Superior temporal gyrus (tissue), 1 donor: ENCODE results near the gene CRYBG1.
"Not testable (repeated sequence)": the region's sequence is repeated elsewhere in the genome, so short reads cannot be mapped to it uniquely, and the experiment has no call there.

Experiments used
- DNase-seq: peaks from one replicate; pipeline ENCODE4 v3.0.0-alpha.2; 2016; ENCODE audit errors: extremely low spot score

CRYBG1 gene

DNA sequence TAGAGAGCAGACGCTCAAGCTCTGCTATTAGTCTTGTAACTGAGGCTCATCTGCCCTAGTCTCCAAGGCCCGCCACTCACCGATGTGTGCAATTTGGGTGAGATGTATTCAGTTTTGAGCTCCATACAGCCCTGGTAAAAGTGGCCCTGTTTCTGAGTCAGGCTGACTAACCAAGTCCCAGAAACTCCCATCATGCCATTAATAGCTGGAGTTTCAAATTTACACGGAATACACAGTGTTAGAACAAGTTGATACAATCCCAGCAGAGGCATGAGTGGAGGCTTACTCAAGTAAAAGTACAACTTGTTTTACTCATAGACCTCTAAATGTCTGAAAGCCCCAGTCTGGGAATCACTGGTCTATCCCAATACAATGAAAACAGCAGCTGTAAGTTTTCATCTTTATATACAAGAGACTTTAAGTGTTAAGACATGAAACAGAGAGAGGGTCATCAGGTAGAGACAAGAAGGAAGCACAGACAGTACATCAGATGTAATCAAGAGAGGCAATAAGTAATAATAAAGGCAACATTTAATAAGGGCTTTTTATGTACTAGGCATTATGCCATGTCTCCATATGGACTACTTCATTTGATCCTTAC is 226.4 kb downstream of the CRYBG1 start:
- no peak for DNase-seq

DNA sequence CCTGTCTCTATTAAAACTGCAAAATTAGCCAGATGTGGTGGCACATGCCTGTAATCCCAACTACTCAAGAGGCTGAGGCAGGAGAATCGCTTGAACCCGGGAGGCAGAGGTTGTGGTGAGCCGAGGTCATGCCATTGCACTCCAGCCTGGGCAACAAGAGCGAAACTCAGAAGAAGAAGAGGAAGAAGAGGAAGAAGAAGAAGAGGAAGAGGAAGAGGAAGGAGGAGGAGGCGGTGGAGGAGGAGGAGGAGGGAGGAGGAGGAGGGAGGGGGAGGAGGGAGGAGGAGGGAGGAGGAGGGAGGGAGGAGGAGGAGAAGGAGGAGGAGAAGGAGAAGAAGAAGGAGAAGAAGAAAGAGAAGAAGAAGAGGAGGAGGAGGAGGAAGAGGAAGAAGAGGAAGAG is 228.4 kb downstream of the CRYBG1 start:
- not testable (repeated sequence) for DNase-seq

DNA sequence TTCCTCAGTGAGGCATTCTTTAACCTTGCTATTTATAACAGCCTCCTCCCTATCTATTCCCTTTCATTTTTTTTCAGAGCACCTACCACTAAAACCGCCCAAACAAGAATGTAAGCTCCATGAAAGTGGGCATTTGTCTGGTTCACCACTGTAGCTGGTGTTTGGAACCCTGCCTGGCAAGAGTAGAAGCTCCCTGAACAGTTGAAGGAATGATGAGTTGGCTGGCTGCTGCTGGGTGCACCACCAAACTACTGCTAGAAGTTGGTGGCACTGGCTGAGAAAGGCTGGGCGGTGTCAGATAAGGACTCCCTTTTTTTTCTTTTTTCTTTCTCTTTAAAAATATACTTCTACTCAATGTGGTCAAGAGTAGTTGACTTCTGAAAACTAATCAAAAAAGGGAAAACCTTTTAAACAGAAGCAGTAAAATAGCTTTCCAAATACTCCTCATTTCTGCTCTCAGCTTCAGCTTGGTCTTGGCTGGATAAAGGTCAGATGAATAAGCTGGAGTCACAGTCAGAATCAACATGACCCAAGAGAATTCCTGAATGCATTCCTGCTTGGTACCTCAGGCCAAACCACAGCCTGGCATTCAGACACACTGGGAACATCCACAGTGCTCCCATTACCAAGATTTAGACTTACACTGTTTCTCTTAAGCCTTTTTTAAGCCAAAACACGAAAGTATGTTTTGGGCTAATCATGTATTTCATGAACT is 230.8 kb downstream of the CRYBG1 start:
- DNase-seq: no peak

DNA sequence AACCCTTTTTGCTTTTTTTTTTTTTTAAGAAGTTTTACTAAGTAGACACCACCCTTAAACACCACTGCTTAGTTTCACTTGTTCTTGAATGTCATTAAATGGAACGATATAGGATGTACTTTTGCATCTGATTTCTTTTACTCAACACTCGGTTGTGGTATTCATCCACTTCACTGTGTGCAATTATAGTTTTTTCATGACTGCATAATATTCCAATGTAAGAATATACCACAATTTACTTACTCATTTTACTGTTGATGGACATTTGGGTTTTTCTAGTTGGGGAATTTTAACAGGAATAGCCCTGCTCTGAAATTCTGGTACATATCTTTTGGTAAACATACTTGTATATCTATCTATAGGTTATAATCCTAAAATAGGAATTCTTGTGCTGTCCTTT is 238.9 kb downstream of the CRYBG1 start:
- DNase-seq: no peak

DNA sequence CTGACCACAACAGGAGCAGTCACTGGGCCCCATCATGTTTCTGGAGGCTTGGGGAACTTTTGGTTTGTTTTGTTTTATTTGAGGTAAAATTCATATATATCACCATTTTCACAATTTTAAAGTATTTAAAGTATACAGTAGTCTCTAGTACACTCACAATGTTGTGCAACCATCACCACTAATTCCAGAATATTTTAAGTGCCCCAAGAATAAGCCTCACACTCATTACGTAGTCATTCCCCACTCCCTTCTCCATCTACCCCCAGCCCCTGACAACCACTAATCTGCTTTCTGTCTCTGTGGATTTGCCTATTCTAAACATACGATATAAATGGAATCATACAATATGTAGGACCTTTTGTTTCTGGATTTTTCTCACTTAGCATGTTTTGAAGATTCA is 239.8 kb downstream of the CRYBG1 start:
- no peak for DNase-seq

DNA sequence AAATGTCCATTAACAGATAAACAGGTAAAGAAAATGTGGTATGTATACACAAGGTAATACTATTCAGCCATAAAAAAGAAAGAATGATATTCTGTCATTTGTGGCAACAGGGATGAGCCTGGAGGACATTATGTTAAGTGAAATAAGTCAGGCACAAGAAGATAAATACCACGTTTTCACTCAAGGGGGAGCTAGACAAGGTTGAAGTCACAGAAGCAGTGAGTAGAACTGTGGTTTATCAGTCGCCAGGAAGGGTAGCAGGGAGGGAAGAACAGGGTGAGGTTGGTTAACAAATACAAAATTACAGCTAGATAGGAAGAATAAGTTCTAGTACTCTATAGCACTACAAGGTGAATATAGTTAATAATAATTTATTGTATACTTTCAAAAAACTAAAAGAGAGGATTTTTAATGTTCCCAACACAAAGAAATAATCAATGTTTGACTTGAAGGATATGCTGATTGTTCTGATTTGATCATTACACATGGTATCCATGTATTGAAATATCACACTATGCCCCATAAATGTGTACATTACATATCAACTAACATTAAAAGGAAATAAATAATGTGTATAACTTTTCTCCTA is 247.7 kb downstream of the CRYBG1 start:
- no peak for DNase-seq

DNA sequence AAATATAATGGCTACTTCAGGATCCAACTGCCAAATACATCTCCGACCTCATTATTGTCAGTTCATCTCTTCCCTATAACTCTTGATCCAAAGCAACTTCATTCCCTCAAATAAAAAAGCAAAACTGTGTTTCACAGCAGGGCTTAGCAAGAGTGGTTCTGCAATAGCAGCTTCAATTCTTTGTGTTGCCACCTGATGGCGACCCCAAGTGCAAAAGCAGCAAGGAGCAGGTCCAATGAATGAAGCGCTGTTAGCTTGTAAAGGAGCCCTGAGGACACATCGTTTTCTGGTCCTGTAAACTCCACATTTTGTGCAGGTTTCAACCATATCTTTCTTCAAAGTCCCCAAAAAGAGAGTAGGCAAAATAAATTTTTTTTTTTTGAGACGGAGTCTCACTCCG is 249.2 kb downstream of the CRYBG1 start:
- DNase-seq: no peak

DNA sequence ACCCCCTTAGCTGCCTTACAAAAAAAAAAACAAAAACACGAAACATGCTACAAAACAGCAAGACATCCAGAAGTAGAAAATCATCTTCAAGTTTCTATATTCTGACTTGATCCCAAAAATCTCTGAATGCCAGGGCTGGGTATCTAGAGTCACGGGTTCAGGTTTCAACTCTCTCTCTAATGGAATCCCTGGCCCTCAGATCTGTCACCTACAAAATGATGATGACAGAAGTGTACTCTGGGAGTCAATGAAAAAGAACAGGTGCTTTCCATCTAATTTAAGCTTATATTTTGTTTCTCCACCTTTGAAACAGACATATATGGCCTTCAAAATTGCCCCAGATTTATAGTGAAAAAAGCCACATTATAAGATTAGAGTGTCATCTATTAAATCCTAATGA is 250.5 kb downstream of the CRYBG1 start:
- DNase-seq: no peak

DNA sequence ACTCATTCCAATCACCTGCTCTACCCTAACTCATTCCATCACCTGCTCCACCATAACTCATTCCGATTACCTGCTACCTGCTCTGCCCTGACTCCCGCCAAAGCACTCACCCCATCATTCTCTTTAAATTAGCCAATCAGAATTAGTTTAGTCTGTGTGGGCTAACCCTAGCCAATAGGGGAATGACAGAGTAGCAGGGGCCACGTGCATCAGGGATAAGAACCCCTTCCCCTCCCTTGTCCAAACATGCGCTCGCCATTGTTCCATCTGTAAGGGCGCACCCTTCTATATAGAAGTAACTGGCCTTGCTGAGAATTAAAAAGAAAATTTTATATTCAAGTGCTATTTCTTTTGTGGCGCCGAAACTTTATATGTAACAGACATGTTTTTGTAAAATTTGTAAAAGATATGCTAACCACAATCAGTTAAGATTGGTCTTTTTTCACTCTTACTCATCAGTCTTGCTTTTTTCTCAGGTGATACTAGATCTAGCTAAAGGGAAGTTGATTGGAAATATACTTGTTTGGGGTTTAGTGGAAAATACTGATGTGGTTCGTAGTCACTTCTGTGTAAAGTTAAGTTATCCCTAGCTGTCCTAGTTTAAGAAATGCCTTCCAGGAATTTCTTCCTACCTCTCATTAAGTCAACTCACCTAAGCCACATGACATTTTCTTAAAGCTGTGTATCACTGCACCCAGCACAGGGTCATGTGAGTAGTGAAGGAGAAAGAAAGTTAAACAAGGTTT is 252.3 kb downstream of the CRYBG1 start:
- DNase-seq: no peak

DNA sequence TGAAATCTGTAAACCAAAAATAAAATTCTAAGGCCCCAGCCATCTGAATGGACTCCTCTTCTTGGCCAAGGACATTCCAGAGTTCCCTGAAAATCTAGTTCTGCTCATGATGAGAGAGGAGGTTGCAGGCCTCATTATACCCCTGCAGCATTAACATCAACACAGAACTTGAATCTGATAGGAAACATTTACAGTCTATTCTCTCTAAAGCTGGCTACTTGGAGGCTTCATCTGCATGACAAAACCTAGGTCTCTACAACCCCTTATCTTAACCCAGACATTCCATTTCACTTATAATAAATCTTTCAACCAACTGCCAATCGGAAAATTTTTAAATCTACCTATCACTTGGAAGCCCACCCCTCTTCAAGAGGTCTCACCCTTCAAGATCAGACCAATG is 253.1 kb downstream of the CRYBG1 start:
- DNase-seq: no peak

DNA sequence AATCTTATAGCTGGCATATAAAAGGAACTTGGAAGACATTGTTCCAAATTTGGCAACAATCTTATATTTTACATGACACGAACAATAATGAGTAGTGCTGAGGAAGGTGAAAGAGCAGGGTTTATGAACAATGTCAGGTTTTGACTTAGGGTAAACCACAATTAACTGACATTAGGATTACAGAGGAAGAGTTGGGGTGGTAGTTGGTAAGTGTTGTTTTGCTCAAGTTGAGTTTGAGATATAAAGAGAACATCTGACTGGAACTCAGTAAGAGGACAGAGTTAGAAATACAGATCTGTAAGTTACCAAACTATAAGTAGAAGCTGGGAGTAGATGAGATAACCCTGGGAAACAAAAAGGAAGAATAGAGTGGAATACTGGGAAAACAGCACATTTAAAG is 253.6 kb downstream of the CRYBG1 start:
- no peak for DNase-seq

DNA sequence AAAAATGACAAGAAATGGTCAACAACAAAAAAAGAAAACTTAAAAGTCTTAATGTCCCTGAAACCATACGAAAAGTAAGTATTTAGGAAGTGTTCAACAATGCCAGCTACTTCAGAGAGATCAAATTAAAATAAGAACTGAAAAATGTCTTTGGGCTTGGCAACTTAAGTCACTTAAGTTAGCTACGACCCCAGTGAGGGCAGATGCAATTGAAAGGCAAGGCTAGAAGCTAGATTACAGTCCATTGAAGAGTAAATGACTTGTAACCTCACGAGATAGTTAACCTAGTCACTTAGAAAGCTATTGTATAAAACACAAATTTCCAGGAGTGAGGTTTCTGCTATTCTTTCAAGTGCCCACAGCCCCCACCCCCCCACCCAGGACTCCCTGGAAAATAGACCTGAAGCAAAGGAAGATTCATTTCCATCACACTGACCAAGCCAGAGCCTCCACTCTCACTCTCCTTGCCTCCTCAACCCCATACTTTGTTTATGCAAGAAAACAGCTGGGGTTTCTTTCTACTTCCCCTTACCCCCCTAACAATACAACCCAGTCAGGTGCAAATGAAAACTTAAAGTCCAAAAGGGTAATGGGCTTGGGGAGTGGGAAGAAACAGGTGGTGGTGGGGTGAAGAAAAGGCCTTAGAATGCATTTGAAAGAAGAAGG is 254.2 kb downstream of the CRYBG1 start:
- no peak for DNase-seq

DNA sequence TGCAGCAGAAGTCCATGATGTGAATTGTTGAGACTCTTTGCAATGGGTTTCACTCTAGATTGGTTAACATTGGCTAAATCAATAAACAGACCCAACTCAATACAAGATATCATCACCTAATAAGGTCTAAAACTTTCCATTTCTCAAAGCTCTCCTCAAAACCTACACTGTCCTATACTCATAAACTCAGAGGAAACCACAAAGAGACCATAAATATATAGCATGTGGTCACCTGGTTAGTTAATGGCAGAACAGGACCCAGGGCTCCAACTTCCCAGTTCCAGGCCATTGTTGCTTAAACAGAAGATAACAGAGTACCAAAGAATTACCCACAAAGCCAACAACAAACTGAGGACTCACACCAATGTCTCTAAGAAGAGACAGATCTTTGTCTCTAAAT is 256.8 kb downstream of the CRYBG1 start:
- no peak for DNase-seq

DNA sequence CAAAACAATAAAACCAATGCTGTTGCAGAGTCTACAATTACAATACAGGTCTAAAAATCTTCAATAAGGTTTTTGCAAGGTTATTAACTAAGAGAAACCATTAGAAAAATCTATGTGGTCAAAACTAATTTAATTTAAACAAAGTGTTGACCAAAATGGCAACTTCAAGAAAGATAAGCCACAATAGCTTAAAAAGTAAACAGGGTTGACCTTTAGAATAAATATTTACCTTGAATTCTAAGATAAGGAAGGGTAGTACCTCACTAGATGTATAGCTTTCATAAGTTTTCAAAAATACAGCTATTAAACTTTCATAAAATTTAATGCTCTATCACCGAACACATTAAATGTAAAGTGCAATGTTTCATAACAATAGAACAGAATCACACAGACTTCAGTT is 257.3 kb downstream of the CRYBG1 start:
- no peak for DNase-seq

DNA sequence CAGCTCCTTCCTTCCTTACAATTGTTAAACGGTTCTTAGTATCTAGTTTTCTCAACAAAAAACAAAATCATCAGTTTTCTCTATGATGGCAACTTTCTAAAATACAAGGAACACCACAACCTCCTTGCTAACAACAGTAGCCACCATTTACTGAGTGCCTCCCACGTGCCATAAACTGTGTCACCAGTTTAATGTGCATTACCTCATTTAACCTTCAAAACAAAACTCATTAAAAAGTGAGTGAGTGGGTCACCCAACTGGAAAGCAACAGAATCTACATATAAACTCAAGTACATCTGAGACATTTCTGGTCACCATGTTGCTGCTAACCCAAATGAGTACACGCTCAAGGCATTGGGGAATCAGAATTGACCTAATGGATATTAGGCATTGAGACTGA is 257.8 kb downstream of the CRYBG1 start:
- no peak for DNase-seq

DNA sequence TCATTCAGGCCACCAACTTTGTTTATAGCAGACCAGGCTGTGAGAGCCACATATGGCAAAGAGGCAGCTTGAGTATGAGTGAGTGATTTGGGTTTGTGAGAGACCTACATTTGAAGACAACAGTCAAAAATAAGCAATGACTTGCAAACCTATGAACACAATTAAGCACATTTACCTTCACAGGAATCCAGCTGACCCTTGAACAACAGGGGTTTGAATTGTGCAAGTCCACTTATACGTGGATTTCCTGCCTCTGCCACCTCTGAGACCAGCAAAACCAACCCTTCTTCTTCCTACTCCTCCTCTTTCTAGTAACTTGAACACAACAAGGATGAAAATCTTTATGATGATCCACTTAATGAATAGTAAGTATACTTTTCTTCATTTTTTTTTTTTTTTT is 258.7 kb downstream of the CRYBG1 start:
- DNase-seq: no peak

DNA sequence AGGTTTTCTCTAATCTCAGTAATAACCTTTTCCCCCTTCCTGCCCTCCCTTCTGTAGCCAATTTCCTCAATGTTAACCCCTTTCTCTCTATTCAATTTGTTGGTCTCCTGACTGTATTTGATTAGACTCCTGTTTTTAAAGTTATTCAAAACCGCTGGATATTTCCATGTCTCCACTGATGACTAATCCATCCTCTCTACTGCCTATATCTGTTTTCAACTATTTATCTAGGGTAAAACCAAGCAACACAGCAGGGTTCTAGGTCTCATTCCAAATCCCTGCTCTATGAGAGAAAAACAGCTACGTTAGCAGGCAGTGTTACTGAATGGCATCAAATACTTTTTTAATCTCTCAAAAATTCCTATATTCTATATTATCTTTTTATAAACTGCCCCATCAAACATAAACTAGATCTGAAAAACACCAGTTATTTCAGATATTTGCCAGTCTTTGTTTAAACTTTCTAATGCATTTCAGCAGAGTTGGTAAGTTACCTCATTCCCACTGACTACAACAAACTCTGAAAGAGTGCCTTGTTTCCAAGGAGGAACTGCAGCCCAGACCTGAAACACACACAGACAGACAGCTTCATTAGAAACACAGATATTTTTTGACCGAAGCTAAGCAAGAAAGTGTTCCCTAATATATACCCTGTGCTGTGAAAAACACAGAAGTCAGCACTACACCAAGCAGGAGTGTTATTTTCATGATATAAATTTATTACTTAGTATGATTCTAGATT is 260.6 kb downstream of the CRYBG1 start:
- no peak for DNase-seq
